ENCODE results near the gene SP6. TPM values are rescaled to one million over a fixed set of nuclear protein-coding genes. Genes with fewer than 3 reads are reported as not detected.

Gene SP6
- total and polyA plus RNA-seq, 2 of the 8 experiments (the other 6 are each of a cell fraction or from before 2014, with no cell fraction given), result 1.2 to 1.5 TPM

- H3K56ac ChIP-seq (replicated peaks; ENCODE audit: insufficient read length, low read depth, low read length), result no peak overlapping the region
- no peaks in the 10 kb centered on the region for H3K9me3 ChIP-seq (ENCODE audit: insufficient read depth in 2 of 2, low read depth in 1 of 2, low read length in 1 of 2)
- H3K4me3 ChIP-seq (ENCODE audit: extremely low read depth in 1 of 4, insufficient read depth in 2 of 4, low read depth in 3 of 4, low read length in 4 of 4), result no peak overlapping the region
- no peak overlapping the region for H2BK12ac ChIP-seq (ENCODE audit: low read depth, low read length)
- H3K14ac ChIP-seq (ENCODE audit: insufficient read length), result no peak overlapping the region
- no peaks in the 10 kb centered on the region for H3K36me3 ChIP-seq (ENCODE audit: control insufficient read depth in 2 of 4, insufficient read depth in 4 of 4, low read length in 3 of 4)
- ChIA-PET CTCF (ENCODE audit: partially characterized antibody) (interaction anchor here (0.7 to 1.4 kb wide), 2 partner anchors 12 to 63 kb away, joined by 3 to 7 read pairs; no protein-coding TSS in a partner anchor), POLR2A (ENCODE audit: partially characterized antibody) (interaction anchor here (0.8 to 1.1 kb wide), 2 partner anchors 8 to 113 kb away, joined by 3 to 5 read pairs; no protein-coding TSS in a partner anchor)
- no peaks in the 10 kb centered on the region for H3K79me1 ChIP-seq (ENCODE audit: low read depth, low read length)
- no peak overlapping the region for H2BK5ac ChIP-seq (ENCODE audit: low read depth, low read length)
- H4K91ac ChIP-seq (replicated peaks; ENCODE audit: insufficient read length, low read length), result no peak overlapping the region
- H2BK120ac ChIP-seq (replicated peaks; ENCODE audit: low read depth, low read length), result no peak overlapping the region
- H3K23ac ChIP-seq (ENCODE audit: insufficient read length), result no peak overlapping the region
- whole genome bisulfite sequencing, 2 experiments (ENCODE audit: extremely low coverage in 1 of 2, insufficient coverage in 1 of 2, insufficient read length in 1 of 2, insufficient replicate concordance in 2 of 2, low coverage in 1 of 2, low lambda C conversion rate in 2 of 2, missing lambda C conversion rate in 1 of 2), result 71% methylated on average over 2 of the region's 2 CpGs; no CpG with 5 or more reads in 1 of the 2 experiments
- no peak overlapping the region for H2BK15ac ChIP-seq (ENCODE audit: low read length)
- H3K79me2 ChIP-seq (ENCODE audit: control insufficient read depth in 1 of 2, insufficient read depth in 2 of 2, low read length in 2 of 2), result no peaks in the 10 kb centered on the region
- H2AFZ ChIP-seq (ENCODE audit: low read length), result no peak overlapping the region
- H2AK5ac ChIP-seq (ENCODE audit: low read depth, low read length), result no peak overlapping the region
- H2BK20ac ChIP-seq (ENCODE audit: low read length), result no peak overlapping the region
- no peak overlapping the region for H3K9ac ChIP-seq (replicated peaks in 1 of 4; ENCODE audit: extremely low read depth in 1 of 4, low read depth in 3 of 4, low read length in 3 of 4)
- no peaks in the 10 kb centered on the region for H4K20me1 ChIP-seq (replicated peaks in 1 of 2; ENCODE audit: control insufficient read depth in 1 of 2, insufficient read depth in 2 of 2, low read length in 2 of 2)
- no peak overlapping the region for H3K18ac ChIP-seq (ENCODE audit: extremely low read depth, low read length)
- H4K5ac ChIP-seq (ENCODE audit: insufficient read length, low read depth, low read length), result no peak overlapping the region
- FAIRE-seq (no peak), DNase-seq (ENCODE audit: low read depth in 1 of 2, low spot score in 2 of 2) (no peak)
- H3K4ac ChIP-seq (replicated peaks; ENCODE audit: insufficient read length, low read depth, low read length), result no peak overlapping the region
- no peak for TF ChIP-seq ZNF274 (IDR thresholded peaks at IDR 0.05; ENCODE audit: borderline replicate concordance, extremely low read depth, low read length)
- no peak for TF ChIP-seq SP2 (IDR thresholded peaks at IDR 0.05; ENCODE audit: low read length)
- TF ChIP-seq KDM5A (IDR thresholded peaks at IDR 0.05; ENCODE audit: low read length), result no peak
- no peak for TF ChIP-seq CBX5 (IDR thresholded peaks at IDR 0.05; ENCODE audit: low read depth, low read length)
- no peak for TF ChIP-seq CTCF (IDR thresholded peaks at IDR 0.05; ENCODE audit: control extremely low read depth in 1 of 3, insufficient read depth in 1 of 3, low read depth in 1 of 3, low read length in 3 of 3)
- no peaks in the 10 kb centered on the region for H3K23me2 ChIP-seq (ENCODE audit: low read depth, low read length)
- no peaks in the 10 kb centered on the region for H3K4me1 ChIP-seq (replicated peaks in 1 of 4; ENCODE audit: control insufficient read depth in 3 of 4, insufficient read depth in 4 of 4, low read length in 3 of 4)
- H4K8ac ChIP-seq (ENCODE audit: extremely low read depth, insufficient read depth, low read length), result no peak overlapping the region
- no peak overlapping the region for H3K4me2 ChIP-seq (ENCODE audit: insufficient read depth in 1 of 2, low read depth in 2 of 2, low read length in 2 of 2)
- H3K27me3 ChIP-seq (replicated peaks in 1 of 4; ENCODE audit: control insufficient read depth in 3 of 4, extremely low read depth in 1 of 4, insufficient read depth in 3 of 4, low read length in 3 of 4), result no peaks in the 10 kb centered on the region; a peak in 2 of 7 replicates
- no peak overlapping the region for H3K27ac ChIP-seq (ENCODE audit: low read depth, low read length)
Measured at GRCh38 chr17:47797797-47798196, 53.2 kb downstream of the SP6 start.

Measured in H1 (cell line).